HEK293T (cell line): ENCODE results near the gene SKOR1.

Experiments used
- BHLHE40 ChIP-seq: fragments of 450-650 bp; IDR thresholded peaks from 2 replicates; pipeline ENCODE4 v1.6.1; 2016; ENCODE audit warnings: mild to moderate bottlenecking, moderate library complexity, borderline replicate concordance
- L3MBTL2 ChIP-seq: fragments of 450-650 bp; conservative IDR thresholded peaks from 2 replicates; pipeline ENCODE4 v1.6.1; 2016; ENCODE audit warnings: mild to moderate bottlenecking
- NFRKB ChIP-seq: fragments of 450-650 bp; IDR thresholded peaks from 2 replicates; pipeline ENCODE4 v1.6.1; 2016; ENCODE audit warnings: mild to moderate bottlenecking, moderate library complexity
- SUZ12 ChIP-seq: fragments of 450-650 bp; IDR thresholded peaks from 2 replicates; pipeline ENCODE4 v1.6.1; 2016; ENCODE audit warnings: mild to moderate bottlenecking

GRCh38 chr15:67833710-67834511 lies 8.6 kb downstream of the SKOR1 start:
- TF ChIP-seq L3MBTL2 (no peak), BHLHE40 (no peak), NFRKB (no peak), SUZ12 (no peak)
